ENCODE measurements around the gene CTBP2. TPM values are rescaled to one million over a fixed set of nuclear protein-coding genes. Genes with fewer than 3 reads are reported as not detected.

CTBP2 gene
- total RNA-seq, 1 donor from 2014 or later, result 32.6 TPM

- DNase-seq (ENCODE audit: low spot score in 2 of 2) (peak in 1 of 2 donors; percentile 23), FAIRE-seq (no peak)
These were observed 155.6 kb downstream of the CTBP2 start for GRCh38 chr10:125004571-125005311.

DNA sequence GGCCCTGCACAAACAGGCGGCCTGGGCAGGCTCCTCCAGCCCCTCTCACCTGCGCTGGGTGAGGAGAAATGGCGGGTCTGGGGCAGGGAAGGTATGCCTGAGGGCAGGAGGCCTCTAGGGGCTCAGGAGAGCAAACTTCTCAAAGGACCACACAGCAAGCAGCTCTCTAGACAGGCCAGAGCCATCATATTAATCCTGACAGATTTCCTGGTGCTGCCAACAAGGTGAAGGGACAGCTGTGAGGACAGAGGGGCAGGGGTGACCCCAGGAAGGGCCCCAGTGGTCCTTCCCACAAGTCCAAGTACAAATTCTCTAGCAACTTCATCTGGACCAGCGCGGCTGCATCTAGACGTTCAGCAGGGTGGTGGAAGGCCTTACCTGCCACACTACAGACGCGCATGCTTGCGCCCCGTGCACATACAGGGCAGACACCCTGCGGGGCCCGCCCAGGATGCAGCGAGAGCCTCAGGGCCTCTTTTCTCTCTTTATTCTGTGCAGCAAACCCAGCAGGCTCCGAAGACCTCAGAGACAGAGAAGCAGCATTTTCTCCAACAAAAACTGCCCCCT, 156.4 kb downstream of the CTBP2 start:
- FAIRE-seq, result no peak

DNA sequence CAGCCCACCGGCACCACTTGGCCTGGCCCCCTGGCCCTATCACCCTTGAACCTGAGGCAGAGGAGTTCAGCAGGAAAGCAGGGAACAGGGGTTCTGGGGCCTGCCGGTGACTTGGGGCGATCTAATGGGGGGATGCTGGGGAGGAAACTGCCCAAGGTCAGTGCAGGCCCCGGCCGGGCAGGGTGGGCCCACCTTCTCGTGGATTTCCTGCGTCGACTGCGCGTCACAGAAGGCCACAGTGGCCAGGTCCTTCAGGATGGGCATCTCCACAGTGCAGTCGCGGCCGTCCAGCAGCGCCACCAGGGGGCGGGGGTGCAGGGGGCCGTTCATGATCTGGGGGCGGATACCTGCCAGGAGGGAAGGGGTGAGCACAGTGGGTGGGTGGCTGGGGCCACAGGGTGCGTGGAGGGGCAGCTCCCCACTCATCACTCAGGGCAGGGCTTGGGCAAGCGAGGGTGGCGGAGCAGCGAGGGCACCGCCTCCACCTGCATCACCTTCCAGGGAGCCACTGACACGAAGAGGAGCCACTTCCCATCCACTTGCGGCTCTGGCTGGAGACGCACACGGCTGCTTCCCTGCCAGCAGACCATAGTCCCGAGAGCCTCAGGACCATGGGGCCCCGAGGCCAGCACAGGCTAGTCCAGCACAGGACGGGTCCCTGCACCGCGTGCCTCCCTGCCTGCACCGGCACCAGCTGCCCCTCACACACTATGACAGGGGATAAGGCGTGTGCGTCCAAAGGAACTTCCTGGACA, 157.0 kb downstream of the CTBP2 start:
- FAIRE-seq (no peak), DNase-seq (ENCODE audit: low spot score in 2 of 2) (no peak)

More for the DNA sequence above, 156.4 kb downstream of the CTBP2 start:
- DNase-seq (ENCODE audit: low spot score in 2 of 2), result peak in 1 of 2 donors; percentile 6

- no peak for FAIRE-seq
- peak in 1 of 2 donors; percentile 10 for DNase-seq (ENCODE audit: low spot score in 2 of 2)
These were observed 157.8 kb downstream of the CTBP2 start for GRCh38 chr10:125002423-125003145.

DNA sequence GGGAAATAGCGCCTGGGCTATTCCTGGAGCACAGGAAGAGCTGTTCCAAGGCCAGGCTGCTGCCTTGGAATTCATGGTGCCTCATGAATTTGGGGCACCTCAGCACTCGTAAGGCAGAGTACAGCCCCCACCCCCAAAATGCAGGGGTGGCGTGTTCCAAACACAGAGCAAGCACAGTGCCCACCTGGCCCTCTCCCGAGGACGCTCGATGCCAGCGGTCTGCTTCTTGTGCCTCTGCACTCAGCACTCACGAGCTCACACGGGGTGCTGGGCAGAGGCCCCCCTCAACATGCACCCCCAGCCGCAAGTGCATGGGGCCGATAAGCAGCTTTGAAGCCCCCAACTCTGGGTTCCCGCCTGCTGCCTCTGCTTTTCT, 158.3 kb downstream of the CTBP2 start:
- FAIRE-seq (no peak), DNase-seq (ENCODE audit: low spot score in 2 of 2) (no peak)

DNA sequence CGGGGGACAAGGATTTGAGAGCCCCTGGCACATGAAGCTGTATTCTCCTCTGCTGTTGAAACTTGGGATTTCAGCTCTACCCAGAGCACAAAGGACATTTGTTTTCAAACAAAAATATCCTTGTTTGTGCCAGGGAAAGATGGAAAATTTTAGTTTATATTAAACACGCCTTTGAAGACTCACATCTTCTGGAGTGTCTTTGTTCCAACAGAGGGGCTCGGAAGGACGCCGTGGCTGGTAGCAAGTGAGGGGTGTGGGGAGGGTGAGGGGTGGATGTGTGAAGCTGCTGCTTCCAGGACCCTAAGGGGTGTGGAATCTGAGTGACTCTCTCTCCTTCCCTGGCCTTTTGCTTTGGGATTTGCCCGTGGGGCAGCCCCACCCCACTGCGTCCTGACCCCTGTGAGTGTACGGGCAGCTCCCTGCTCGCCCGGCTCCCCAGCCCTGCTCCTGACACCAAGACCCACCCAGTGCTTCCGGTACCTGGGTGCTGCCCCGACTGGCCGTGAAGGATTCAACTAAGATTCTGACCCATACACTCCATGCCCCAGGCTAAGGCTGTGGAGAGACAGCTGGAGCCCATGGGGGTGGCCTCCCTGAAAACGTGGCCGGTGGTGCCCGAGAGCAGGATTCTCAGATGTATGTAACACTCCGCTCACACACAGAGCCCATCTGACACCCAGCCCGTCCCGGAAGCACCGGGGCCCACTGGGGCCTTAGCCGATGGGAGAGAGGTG, 158.9 kb downstream of the CTBP2 start:
- DNase-seq (ENCODE audit: low spot score in 2 of 2) (peak in 1 of 2 donors; percentile 30), FAIRE-seq (no peak)

- FAIRE-seq, result no peak
These were observed 159.7 kb downstream of the CTBP2 start for GRCh38 chr10:125000366-125001312.

DNA sequence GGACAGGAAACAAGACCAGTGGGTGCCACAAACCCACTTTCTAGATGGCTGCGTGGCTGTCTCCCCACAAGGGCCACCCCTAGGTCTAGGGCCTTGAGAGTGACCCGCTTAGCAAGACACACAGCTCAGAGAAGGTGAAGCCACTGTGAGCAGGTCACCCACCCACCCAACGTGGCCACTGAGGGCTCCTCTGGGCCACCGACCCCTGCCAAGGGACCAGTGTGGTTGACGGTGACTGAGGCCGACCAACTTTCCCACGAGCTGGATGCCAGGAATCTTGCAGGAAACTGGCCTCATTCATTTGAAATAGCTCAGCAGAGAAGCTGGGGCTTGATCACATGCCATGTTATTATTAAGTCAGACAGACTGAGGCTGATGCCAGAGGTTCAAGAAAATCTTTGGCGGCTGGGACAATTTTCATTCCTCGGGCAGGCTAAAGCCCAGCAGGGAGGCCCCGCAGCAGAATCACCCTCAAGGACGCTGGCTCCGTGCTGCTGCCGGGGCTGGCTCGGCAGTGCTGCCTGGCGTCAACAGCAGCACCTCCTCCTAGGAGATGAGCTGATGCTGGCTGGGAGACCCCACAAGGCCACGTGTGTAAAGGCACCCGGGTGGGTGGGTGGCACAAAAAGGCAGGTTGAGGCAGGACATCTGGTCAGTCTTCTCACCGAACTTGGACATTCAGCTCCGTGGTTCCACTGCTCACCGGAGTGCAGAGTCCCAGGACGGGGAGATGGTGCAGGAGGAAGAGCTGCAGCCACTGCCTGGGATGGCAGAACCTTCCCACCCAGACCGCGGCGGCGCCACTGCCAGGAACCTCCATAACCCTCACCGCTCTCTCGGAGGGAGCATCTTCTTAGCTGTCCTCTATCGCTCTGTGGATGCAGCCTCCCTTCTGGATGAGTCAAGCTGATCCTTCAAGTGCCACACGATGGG, 160.7 kb downstream of the CTBP2 start:
- FAIRE-seq (no peak), DNase-seq (ENCODE audit: low spot score in 2 of 2) (no peak)

More at GRCh38 chr10:125000366-125001312, 159.7 kb downstream of the CTBP2 start:
- peak in 1 of 2 donors; percentile 23 for DNase-seq (ENCODE audit: low spot score in 2 of 2)

DNA sequence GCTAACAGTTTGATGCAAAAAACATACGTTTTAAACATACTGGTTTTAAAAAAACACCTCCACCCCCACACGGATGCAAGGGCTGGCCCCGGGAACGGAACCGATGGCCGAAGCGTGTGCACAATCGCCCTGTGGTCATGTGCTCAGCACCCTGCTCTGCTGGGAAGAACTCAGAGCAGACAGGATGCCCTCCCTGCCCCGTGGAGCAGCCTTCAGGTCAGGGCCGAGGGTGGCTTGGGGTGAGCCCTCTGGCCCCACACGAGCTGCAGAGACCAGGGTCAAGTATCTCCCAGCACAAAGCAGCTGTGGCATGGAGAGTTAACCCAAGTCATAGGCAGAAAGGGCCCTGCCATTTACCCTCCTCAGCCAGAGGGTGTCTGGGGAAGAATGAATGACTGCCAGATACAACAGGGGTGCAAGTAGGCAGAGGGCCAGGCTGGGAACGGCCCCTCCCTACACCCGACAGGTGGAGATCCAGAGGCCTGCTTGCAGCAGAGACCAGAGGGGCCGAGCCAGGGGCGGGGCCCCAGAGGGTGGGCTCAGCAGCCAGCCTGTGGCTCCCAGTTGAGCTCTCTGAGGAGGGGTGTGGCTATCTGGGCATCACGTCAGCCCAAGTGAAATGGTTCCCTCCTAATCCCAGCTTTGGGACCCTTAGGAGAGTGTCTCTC, 161.6 kb downstream of the CTBP2 start:
- DNase-seq (ENCODE audit: low spot score in 2 of 2), result no peak
- no peak for FAIRE-seq

DNA sequence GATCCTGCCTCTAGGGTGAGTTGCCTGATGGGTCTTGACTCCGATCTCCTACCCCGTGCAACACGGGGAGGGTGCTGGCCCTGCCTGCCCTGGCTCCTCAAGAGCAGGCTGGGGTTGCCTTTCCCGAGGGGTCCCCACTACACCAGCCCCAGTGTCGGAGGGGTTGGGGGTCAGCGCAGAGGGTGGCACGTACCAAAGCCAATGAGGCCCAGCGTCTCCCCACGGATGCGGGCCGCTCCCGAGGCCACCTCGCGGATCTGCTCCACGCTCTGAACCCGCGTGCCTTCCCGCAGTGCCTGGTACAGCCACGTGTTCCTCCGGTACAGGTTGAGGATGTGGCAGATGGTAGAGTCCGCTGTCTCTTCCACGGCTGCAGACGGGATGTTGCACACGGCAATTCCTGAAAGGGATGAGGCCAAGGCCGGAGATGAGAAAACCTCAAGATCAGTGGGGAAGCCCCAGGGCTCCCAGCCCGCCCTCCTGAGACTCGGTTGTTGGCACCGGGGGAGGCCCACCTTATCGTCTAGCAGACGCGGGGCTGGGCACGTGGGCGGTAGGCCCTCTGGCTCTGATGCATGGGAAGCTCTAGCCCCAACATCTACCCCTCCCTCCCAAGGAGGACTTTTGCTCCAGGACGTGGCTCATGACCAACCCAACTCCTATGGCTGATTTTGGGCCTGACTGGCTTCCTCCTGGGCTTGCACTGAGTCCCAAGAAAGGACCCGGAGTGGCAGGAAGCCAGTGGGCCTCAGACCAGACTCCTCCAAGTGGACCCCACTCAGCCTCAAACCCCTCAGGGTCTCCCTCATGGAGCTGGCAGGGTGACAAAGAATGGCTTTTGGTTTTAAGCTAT, 162.4 kb downstream of the CTBP2 start:
- no peak for FAIRE-seq

DNA sequence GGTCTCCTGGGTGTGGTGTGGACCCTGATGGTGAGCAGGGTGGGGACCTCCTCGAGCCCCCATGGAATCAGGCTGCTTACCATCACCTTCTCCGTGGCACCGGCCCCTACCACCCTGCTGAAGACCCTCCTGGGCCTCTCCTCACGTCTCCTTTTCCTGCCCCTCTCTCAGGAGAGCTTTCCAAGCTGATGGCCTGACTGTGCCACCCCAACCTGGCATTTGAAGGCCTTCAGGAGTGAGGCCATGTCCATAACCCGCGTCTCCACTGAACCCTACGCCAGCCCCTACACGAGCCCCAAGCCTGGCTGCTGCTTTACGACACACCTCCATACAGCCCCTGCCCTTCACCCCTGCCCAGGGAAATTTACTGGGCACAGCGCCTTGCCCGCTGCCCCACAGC, 163.1 kb downstream of the CTBP2 start:
- DNase-seq (ENCODE audit: low spot score in 2 of 2), result no peak
- FAIRE-seq, result no peak

More for the DNA sequence above, 162.4 kb downstream of the CTBP2 start:
- DNase-seq (ENCODE audit: low spot score in 2 of 2), result no peak

GRCh38 chr10:124996854-124997215, 163.5 kb downstream of the CTBP2 start:
- FAIRE-seq (no peak), DNase-seq (ENCODE audit: low spot score in 2 of 2) (no peak)

DNA sequence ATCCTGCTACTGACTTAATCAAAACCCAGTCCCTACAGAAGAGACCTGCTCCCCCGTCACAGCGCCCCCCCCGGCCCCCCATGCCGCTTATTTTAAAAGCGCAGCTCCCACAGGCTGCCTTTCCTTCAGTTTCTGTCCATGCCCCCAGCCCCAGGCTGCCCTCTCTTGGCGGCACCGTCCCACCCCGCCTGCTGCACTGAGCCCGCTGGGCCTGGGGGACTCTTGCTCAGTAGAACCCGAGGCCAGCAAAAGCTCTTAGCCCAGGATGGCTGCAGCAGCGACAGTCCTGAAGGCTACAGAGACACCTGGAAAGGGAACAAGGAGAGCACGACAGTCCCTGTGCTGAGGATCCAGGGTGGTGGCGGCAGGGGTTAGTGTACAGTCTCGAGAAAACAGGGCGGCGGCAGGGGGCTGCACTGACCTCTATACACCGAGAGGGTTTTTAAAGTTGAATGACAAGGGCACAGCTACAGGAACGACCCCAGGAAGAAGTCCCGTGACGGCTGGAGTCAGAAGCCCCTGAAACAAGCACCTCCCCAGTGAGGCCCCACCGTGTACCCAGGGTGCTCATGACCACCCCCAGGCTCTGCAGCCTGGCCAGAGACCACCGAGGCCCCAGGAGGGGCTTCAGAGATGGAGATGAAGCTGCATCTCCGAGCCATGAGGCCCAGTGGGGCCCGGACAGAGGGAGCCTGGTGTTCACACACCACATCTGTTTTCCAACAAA, 164.1 kb downstream of the CTBP2 start:
- DNase-seq (ENCODE audit: low spot score in 2 of 2) (no peak), FAIRE-seq (no peak)

- no peak for FAIRE-seq
- DNase-seq (ENCODE audit: low spot score in 2 of 2), result no peak
These were observed 164.8 kb downstream of the CTBP2 start for GRCh38 chr10:124995605-124996004.

DNA sequence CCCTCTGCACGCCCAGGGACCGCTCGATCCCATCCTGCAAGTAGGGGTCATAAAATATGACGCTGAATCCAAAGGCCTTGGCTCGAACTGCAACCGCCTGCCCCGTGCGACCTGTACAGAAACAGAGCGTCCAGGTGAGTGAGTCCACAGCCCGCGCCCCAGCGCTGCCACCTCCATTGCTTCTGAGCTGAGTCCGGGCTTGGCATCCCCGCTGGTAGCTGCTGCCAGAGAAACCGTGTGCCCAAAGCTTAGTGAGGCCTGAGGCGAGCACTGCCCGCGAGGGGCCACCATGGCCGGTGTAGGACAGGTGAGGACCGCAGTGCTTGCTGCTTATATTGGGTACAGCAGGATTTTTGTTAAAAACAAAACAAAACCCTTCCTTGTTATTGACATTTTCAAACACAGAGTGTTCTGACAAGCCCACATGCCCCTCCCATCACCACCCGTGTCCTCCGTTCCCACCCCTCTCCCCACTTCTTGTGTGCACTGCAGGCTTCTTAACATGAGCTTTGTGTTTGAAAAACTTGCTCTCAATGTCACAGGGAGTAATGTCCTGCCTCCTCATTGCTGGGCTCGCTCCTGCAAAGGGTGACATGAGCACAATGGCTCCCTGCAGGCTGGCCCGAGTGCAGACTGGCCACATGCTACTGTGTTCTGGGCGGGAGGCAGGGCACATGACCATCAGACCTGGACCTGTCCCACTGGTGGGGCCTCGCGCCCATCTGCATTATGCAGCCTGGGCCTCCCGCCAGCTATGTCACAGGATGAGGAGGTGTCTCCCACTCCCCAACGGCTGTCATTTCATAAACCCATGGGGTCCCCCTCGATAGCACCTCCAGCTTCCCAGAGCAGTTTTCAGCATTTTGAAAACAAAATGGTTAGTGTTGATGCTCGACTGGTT, 165.5 kb downstream of the CTBP2 start:
- FAIRE-seq (no peak), DNase-seq (ENCODE audit: low spot score in 2 of 2) (no peak)

Data from frontal cortex (tissue), 4 donors.